ENCODE data around the gene SLC24A4. TPM values are rescaled to one million over a fixed set of nuclear protein-coding genes. Genes with fewer than 3 reads are reported as not detected.

SLC24A4 gene
- total RNA-seq, 1 experiment from 2014 or later = not detected

GRCh38 chr14:92496191-92496857 lies 173.4 kb downstream of the SLC24A4 start:
- no peak overlapping the region for H3K4me3 ChIP-seq (replicated peaks in 1 of 2; ENCODE audit: low read depth in 1 of 2, low read length in 2 of 2)
- H3K4me2 ChIP-seq (ENCODE audit: low read length) = no peak overlapping the region
- no peaks in the 10 kb centered on the region for H4K20me1 ChIP-seq (ENCODE audit: insufficient read depth)
- intact Hi-C loops (cut with micrococcal nuclease) = no loop called here
- peaks cover 0 to 18% of the 10 kb centered on the region in 2 experiments; a peak in 1 of 4 replicates for H3K4me1 ChIP-seq (ENCODE audit: control insufficient read depth in 1 of 2, insufficient read depth in 2 of 2, low read length in 2 of 2)
- no peak overlapping the region for H3K27ac ChIP-seq (ENCODE audit: low read depth, low read length)
- TF ChIP-seq ATF3 (IDR thresholded peaks at IDR 0.05) (no peak), POLR2AphosphoS5 (IDR thresholded peaks at IDR 0.05; ENCODE audit: low read depth, low read length) (no peak), FOSL1 (IDR thresholded peaks at IDR 0.05; ENCODE audit: low read depth) (no peak), ZBTB33 (IDR thresholded peaks at IDR 0.05; ENCODE audit: extremely low read depth, insufficient replicate concordance, low read length) (no peak), ZFX (IDR thresholded peaks at IDR 0.05) (no peak), EGR1 (IDR thresholded peaks at IDR 0.05; ENCODE audit: low read depth) (no peak), ZNF274 (IDR thresholded peaks at IDR 0.05; ENCODE audit: low read depth, low read length) (no peak)
- CTCF ChIA-PET = no interaction called here
- H3K36me3 ChIP-seq (ENCODE audit: control insufficient read depth in 1 of 2, insufficient read depth in 2 of 2, low read length in 2 of 2) = no peaks in the 10 kb centered on the region
- RAD21 ChIA-PET (ENCODE audit: low non-redundant PET in 1 of 2, low total read pairs in 2 of 2, uncharacterized antibody in 2 of 2, unreplicated experiment in 2 of 2) = no interaction called here
- no TSS peak for BruUV-seq (replicated peaks)
- no peak overlapping the region for H2AFZ ChIP-seq (ENCODE audit: low read depth, low read length, poor library complexity, severe bottlenecking)
- DNase-seq (ENCODE audit: low read depth, low spot score) = no peak
- no peak overlapping the region for H3K9ac ChIP-seq (ENCODE audit: low read length)
- no peaks in the 10 kb centered on the region for H3K9me2 ChIP-seq (ENCODE audit: insufficient read depth)
- H3K9me3 ChIP-seq (ENCODE audit: control insufficient read depth in 1 of 2, insufficient read depth in 1 of 2, low read depth in 1 of 2, low read length in 2 of 2) = no peaks in the 10 kb centered on the region
- H3K79me2 ChIP-seq (ENCODE audit: insufficient read depth, low read length) = no peaks in the 10 kb centered on the region
- no peaks in the 10 kb centered on the region for H3K27me3 ChIP-seq (ENCODE audit: insufficient read depth, low read length)
- POLR2A ChIA-PET = no interaction called here
- no peak for ATAC-seq

GRCh38 chr14:92497391-92497790 lies 174.4 kb downstream of the SLC24A4 start:
- no peak overlapping the region for H3K4me2 ChIP-seq (ENCODE audit: low read length)
- H3K27me3 ChIP-seq (ENCODE audit: insufficient read depth, low read length) = no peaks in the 10 kb centered on the region
- DNase-seq (ENCODE audit: low read depth, low spot score) (no peak), ATAC-seq (no peak)
- no peak overlapping the region for H2AFZ ChIP-seq (ENCODE audit: low read depth, low read length, poor library complexity, severe bottlenecking)
- no peaks in the 10 kb centered on the region for H4K20me1 ChIP-seq (ENCODE audit: insufficient read depth)
- no peaks in the 10 kb centered on the region for H3K79me2 ChIP-seq (ENCODE audit: insufficient read depth, low read length)
- H3K9me3 ChIP-seq (ENCODE audit: control insufficient read depth in 1 of 2, insufficient read depth in 1 of 2, low read depth in 1 of 2, low read length in 2 of 2) = no peaks in the 10 kb centered on the region
- H3K36me3 ChIP-seq (ENCODE audit: control insufficient read depth in 1 of 2, insufficient read depth in 2 of 2, low read length in 2 of 2) = no peaks in the 10 kb centered on the region
- no peak overlapping the region for H3K27ac ChIP-seq (ENCODE audit: low read depth, low read length)
- no TSS peak for BruUV-seq (replicated peaks)
- POLR2A ChIA-PET = no interaction called here
- RAD21 ChIA-PET (ENCODE audit: low non-redundant PET in 1 of 2, low total read pairs in 2 of 2, uncharacterized antibody in 2 of 2, unreplicated experiment in 2 of 2) = no interaction called here
- H3K9ac ChIP-seq (ENCODE audit: low read length) = no peak overlapping the region
- peaks cover 6 to 28% of the 10 kb centered on the region in 2 experiments; a peak in 3 of 4 replicates for H3K4me1 ChIP-seq (ENCODE audit: control insufficient read depth in 1 of 2, insufficient read depth in 2 of 2, low read length in 2 of 2)
- H3K9me2 ChIP-seq (ENCODE audit: insufficient read depth) = no peaks in the 10 kb centered on the region
- intact Hi-C loops (cut with micrococcal nuclease) = no loop called here
- CTCF ChIA-PET = no interaction called here
- TF ChIP-seq REST (IDR thresholded peaks at IDR 0.05; ENCODE audit: low read depth) (no peak), CEBPB (IDR thresholded peaks at IDR 0.05; ENCODE audit: low read depth) (no peak), CBX3 (IDR thresholded peaks at IDR 0.05; ENCODE audit: low read depth) (no peak), ZNF274 (IDR thresholded peaks at IDR 0.05; ENCODE audit: low read depth, low read length) (no peak), EZH2 (IDR thresholded peaks at IDR 0.05) (no peak)
- no peak overlapping the region for H3K4me3 ChIP-seq (replicated peaks in 1 of 2; ENCODE audit: low read depth in 1 of 2, low read length in 2 of 2)
